Fibroblast of villous mesenchyme (primary cell): ENCODE measurements around the gene KCNIP1. TPM values are rescaled to one million over a fixed set of nuclear protein-coding genes. Genes with fewer than 3 reads are reported as not detected.

Experiments used
- DNase-seq: peaks from one replicate; pipeline ENCODE4 v3.0.0-alpha.2; 2010; ENCODE audit warnings: low read depth
- H3K4me3 ChIP-seq: 2 replicates; pipeline ENCODE4 v1.5.1; 2011; ENCODE audit warnings: low read depth, mild to moderate bottlenecking, low read length
- CTCF ChIP-seq: IDR thresholded peaks from 2 replicates; pipeline ENCODE4 v1.5.1; 2012; ENCODE audit warnings: low read depth, mild to moderate bottlenecking, low read length; ENCODE audit not compliant: insufficient read depth
- total RNA-seq: library from RNA; depleted of rRNA; stranded (reverse); fragments of >200 nt; gene quantifications from 2 replicates; pipeline ENCODE4 v1.2.3, GENCODE V29; 2012

Gene KCNIP1
- total RNA-seq, 1 donor: not detected

- no peak for TF ChIP-seq CTCF
- H3K4me3 ChIP-seq: no peak overlapping the region
- DNase-seq: no peak
Measured at GRCh38 chr5:170737591-170737990, 233.8 kb downstream of the KCNIP1 start.

DNA sequence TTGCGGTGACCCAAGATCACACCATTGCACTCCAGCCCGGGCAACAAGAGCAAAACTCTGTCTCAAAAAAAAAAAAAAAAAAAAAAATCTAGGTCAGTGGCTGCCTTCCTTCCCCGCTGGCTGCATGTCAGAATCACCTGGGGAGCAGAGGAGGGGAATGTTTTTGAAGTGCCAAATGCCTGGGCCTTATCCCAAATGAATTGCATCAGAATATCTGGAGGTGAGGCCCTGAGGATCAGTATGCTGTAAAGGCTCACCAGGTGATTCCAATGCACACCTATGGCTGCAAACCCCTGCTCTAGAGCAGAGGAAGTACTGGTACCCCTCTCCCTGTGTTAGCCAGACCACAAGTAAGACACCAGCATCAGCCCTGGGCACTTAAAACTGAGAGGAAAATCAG lies 235.0 kb downstream of the KCNIP1 start:
- H3K4me3 ChIP-seq: no peak overlapping the region
- no peak for TF ChIP-seq CTCF
- no peak for DNase-seq

DNA sequence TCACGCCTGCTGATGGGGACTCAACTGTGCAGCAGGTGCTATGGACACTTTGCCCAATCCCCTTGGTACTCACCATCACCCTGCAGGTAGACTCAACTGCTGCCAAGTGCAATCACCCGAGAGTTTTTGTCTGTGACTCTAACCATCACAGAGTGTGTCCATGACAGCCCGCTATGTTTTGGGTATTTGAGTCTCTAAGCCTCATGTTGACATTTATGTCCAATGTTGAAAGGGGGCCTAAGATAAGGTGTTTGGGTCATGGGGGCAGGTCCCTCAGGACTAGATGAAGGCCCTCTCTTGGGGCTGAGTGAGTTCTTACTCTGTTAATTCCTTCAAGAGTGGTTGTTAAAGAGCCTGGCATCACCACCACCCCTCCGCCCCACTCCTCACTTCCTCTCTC lies 235.6 kb downstream of the KCNIP1 start:
- H3K4me3 ChIP-seq: no peak overlapping the region
- no peak for TF ChIP-seq CTCF
- no peak for DNase-seq

GRCh38 chr5:170740551-170741205 lies 236.9 kb downstream of the KCNIP1 start:
- DNase-seq: no peak
- TF ChIP-seq CTCF: no peak
- H3K4me3 ChIP-seq: no peak overlapping the region

DNA sequence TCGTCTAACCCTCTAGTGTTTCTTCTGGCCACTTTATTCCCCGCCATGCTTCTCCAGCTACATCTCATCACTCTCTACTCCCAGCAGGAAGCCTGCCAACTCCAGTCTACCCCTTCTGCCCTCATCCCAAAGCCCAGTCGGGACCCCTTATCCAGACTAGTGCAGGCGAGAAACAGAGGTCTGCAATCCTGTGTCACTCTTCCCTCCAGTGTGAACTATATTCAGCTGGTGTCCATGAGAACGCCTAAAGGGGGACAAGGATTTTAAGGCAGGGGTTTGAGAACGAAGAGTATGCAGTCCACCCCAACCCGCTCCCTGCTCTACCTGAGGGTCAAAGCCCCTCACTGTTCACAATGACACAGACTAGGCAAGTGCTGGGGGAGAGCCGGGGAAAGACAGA lies 238.0 kb downstream of the KCNIP1 start:
- no peak for TF ChIP-seq CTCF
- no peak overlapping the region for H3K4me3 ChIP-seq
- DNase-seq: no peak

- no peak overlapping the region for H3K4me3 ChIP-seq
- no peak for TF ChIP-seq CTCF
- DNase-seq: no peak
Measured at GRCh38 chr5:170743876-170744212, 240.0 kb downstream of the KCNIP1 start.

DNA sequence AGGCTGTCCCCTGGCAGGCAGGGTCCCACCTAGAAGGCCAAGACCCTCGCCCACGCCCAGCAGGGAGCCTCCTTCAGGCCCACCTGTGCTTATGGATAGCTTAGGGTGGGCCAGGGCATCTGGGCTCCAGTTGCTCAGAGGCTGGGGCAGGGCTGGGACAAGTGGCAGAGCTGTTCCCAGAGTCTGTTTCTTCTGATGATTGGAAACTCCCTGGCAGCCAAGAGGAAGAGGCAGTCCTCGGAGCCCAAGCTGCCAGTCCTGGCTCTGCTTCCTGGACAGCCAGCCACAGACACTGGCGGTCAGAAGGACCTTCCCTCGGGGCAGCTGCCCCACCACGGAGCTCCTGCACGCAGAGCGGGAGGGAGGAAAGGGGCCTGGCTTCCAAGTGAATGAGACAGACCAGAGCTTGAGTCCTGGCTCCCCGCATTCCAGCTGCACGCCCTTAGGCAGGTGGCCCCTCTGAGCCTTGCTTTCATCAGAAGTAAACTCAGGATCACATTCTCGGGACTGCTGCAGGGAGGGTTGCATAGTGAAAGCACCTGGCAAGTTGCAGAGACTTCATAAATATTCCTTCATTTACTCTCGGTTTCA lies 241.8 kb downstream of the KCNIP1 start:
- TF ChIP-seq CTCF: no peak
- DNase-seq: peak; percentile 8
- no peak overlapping the region for H3K4me3 ChIP-seq
